Activated T-cell treated with anti-CD3 and anti-CD28 coated beads for 48 hours (primary cell): ENCODE measurements around the gene CCDC40.

Experiments used
- DNase-seq: peaks from one replicate; pipeline ENCODE4 v3.0.0-alpha.2; 2020; ENCODE audit warnings: low read depth

Gene CCDC40

DNA sequence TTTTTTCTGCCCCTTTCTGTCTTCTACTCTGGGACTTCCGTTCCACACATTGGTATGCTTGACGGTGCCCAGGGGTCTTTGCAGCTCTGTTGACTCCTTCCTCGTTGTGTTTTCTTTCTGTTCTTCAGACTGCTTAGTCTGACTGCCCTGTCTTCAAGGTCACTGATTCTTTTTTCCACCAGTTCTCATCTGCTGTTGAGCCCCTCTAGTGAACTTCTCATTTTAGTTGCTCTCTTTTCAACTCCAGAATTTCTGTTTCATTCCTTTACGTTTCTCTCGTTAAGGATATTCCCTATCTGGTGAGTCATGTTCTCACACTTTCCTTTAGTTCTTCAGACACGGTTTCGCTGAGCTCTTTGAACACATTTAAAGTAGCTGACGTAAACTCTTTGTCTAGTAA is 78.7 kb downstream of the CCDC40 start:
- DNase-seq: no peak

DNA sequence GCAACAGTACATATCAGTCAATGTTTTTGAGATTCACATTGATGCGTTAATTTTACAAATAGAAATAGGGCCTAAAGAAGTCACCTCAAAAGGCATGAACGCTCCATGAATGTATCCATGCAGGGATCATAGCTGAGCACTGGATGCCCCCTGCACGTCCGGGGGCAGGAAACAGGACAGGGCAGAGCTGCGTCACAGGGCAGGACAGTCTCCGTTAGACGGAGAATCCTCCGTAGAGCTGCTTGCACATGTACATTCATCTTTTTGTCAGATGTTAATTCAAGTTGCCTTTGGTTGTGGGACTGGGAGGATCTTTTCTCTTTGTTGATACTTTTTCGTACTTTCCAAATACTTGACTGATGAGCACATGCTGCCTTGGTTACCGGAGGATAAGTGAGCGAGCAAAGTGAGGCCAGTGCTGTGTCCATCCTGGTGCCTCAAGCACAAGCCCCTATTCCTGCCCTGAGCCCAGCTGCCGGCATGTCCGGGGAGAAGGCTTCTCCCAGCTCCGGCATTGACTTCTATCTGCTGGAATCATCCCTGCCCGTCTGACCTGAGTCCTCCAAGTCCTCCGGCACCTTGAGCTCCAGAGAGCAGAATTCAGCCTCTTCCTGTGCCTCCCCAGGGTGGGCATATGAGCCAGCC is 80.0 kb downstream of the CCDC40 start:
- no peak for DNase-seq

DNA sequence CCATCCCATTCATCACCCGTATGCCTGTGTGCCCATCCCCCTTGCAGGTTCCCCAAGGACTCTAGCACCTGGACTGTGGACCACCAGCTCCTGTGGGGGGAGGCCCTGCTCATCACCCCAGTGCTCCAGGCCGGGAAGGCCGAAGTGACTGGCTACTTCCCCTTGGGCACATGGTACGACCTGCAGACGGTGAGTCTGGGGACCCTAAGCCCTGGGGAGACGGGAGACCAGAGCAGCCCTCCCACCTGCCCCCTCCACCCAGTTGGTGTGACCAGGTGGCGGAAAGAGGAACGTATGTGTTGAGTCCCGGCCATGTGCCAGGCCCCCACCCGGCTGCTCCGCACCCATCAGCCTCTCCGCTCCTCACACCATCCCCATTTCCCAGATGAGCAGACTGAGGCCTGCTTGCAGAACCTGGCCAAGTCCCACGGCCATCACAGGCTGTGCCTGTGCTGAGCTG is 80.5 kb downstream of the CCDC40 start:
- no peak for DNase-seq

DNA sequence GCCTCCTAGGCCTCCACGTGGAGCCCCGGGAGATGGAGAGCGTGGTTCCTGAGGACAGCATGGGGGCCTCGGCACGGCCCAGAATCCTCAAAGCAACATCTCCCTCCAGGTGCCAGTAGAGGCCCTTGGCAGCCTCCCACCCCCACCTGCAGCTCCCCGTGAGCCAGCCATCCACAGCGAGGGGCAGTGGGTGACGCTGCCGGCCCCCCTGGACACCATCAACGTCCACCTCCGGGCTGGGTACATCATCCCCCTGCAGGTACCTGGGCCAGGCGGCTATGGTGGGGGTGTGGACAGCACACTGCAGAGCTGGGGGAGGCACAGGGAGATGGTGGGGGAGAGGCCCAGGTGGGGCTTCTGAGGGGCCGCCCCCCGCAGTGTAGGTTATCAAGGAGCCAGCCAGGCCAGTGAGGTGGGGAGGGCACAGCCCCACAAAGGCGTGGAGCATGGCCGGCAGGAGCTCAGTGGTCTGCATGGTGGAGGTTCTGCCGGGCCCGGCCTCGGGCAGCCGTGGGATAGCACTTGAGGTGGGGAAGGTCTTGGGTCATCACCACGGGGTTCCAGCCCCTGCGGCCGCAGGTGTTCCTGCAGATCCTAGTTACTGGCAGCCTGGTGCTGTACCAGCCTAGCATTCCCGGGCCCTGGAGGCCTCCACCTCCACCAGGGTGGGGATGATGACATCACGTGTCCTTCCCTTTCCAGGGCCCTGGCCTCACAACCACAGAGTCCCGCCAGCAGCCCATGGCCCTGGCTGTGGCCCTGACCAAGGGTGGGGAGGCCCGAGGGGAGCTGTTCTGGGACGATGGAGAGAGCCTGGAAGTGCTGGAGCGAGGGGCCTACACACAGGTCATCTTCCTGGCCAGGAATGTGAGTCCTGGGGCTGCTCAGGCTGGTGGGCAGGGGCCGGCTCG is 81.3 kb downstream of the CCDC40 start:
- DNase-seq: no peak

DNA sequence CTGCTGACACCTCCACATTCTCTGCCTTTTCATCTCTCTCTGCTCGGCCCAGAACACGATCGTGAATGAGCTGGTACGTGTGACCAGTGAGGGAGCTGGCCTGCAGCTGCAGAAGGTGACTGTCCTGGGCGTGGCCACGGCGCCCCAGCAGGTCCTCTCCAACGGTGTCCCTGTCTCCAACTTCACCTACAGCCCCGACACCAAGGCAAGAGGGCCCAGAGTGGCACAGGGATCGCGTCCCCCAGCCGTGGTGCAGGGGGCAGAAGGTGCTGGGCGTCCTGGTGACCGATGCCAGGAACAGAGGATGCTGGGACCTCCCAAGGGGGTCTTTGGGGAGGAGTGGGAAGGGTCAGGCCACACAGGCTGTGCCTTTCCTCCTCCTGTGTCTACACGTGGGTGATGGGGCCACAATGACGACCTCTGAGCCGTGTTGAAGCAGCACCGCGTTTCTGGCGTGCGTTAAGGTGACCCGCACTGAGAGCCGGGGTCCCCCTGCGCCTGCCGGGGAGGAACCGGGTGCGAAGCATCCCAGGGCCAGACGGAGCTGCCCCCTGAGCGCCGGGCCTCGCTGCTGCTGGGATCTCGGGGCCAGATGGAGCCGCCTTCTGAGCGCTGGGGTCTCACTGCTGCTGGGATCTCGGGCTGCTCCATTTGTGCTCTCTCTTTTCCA is 82.3 kb downstream of the CCDC40 start:
- DNase-seq: no peak

DNA sequence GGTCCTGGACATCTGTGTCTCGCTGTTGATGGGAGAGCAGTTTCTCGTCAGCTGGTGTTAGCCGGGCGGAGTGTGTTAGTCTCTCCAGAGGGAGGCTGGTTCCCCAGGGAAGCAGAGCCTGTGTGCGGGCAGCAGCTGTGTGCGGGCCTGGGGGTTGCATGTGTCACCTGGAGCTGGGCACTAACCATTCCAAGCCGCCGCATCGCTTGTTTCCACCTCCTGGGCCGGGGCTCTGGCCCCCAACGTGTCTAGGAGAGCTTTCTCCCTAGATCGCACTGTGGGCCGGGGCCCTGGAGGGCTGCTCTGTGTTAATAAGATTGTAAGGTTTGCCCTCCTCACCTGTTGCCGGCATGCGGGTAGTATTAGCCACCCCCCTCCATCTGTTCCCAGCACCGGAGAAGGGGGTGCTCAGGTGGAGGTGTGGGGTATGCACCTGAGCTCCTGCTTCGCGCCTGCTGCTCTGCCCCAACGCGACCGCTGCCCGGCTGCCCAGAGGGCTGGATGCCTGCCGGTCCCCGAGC is 82.9 kb downstream of the CCDC40 start:
- DNase-seq: no peak

DNA sequence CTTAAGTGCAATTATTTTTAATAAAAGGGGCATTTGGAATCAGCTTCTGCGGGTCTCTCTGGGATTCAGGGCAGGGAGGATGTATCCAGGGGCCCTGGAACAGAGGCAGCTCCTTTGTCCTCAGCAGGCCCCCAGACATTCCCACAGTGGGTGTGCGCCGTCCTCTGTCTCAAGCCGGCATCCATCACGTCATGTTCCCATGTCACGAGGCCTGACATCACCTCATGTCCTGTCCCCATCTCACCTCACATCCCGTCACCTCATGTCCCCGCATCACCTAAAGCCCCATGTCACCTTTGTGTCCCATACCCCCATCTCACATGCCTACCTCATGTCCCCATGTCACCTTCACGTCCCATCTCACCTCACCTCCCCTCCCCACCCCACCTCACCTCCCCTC is 83.4 kb downstream of the CCDC40 start:
- DNase-seq: no peak

DNA sequence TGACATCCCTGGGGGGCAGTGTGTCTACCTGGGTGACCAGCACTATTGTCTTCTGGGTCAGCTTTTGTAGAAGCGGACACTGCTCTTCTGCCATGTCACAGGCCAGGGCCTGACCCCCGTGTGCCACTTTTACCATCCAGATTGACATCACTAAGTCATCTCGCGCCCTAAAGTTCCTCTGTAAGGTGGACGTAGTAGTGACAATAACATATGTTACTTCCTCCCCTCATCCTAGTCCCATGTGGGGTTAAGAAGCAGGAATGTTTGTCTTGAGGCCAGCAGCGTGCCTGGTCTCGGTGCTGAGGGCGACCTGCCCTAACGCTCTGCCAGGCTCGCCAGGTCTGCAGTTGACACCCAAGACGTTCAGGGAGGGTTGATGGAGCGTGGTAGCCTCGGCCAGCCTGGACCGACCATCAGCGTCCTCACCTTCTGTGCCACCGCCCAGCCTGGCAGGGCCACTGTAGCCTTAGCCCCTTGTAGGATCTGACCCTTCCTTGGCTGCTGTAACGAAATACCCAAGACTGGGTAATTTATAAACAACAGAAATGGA is 85.7 kb downstream of the CCDC40 start:
- no peak for DNase-seq

DNA sequence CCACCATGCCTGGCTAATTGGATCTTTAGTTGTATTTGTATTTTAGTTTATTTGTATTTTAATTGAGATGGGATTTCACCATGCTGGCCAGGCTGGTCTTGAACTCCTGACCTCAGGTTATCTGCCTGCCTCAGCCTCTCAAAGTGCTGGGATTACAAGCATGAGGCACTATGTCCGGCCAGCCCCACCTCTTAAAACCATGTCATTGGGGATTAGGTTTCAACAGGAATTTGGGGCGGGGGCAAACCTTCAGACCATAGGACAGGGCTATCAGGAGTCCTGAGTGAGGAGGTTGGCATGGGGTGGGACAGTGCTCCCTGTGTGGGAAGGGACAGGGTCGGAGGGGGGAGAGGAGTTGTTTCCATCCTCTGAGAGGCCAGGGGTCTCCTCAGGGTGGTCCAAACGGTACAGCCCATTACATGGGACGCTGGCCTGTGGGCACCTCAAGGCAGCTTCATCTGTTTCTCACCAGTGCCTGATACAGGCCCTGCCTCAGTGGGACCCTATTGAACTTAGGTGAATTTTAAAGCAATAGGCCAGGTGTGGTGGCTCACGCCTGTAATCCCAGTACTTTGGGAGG is 86.6 kb downstream of the CCDC40 start:
- DNase-seq: no peak

DNA sequence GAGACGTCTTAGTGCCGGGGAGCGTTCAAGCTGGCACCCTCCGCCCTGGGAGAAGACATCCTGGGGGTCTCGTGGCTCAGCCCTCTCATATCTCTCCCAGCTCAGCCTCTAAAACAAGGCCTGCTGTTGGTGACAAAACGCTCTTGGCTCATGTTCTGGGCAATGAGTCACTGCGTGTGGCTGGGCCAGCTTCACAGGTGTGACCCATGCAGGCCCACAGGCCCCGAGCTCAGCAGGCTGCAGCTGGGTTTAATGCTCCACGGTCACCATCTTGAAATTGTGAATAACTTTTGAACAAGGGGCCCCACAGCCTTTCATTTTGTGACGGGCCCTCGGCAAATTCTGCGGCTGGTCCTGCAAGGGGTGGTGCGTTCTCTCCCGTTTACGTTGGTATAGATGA is 87.3 kb downstream of the CCDC40 start:
- no peak for DNase-seq

DNA sequence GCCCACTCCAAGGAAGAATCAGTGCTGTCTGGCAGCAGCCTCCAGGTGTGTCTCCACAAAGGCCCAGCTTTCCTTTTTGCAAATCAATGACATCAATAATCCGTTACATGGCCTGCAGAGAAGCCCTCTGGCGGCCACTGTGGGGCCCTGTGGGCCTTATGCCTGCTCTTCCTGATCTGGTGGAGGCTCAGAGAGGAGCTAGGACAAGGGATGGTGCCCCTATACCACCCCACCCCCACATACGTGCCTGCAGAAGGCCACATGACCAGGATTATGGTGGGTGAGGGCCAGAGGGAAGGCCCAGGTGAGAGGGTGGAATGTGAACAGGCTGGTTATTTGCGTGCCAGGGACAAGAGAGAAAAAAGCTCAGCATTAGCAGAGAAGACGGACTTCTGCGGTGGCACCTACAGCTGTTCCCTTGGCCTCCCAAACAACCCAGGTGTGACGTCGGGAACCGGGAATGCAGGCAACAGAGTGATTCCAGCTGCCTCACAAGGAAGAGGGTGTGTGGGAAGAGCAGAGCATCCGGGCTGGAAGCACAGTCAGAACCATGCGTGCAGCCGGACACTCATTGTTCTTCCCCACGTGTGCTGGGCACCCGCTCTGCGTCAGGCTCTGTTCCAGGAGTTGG is 88.0 kb downstream of the CCDC40 start:
- no peak for DNase-seq

DNA sequence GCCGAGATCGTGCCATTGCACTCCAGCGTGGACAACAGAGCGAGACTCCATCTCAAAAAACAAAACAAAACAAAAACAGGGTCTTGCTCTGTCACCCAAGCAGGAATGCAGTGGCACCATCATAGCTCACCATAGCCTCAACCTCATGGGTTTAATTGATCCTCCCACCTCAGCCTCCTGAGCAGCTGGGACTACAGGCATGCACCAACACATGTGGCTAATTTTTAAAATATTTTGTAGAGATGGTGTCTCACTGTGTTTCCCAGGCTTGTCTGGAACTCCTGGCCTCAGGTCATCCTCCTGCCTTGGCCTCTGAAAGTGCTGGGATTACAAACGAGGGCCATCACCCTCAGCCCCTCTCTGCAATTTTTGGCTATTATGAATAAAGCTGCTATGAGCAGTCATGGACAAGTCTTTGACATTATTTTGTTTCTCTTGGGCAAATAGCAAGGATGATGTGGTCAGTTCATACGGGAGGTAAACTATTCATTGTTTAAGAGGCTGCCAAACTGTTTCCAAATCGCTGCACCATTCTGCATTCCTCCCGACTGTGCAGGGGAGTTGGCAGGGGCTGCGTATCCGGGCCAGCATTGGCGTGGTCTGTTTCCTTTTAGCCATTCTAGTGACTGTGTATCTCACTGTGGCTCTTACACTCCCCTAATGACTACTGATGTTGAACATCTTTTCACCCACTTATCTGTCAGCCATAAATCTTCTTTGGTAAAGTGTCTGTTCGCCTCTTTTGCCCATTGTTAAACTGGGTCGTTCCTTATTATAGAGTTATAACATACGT is 89.4 kb downstream of the CCDC40 start:
- no peak for DNase-seq

DNA sequence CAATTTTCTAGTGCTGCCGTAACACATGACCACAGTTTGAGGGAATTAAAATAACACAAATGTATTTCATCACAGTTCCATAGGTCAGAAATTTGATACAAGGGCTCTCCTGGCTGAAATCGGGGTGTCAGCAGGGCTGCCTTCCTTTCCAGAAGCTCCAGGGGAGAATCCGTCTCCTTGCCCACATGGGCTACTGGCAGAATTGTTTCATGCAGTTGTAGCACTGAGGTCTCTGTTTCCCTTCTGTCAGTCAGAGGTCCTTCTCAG is 89.9 kb downstream of the CCDC40 start:
- DNase-seq: no peak

DNA sequence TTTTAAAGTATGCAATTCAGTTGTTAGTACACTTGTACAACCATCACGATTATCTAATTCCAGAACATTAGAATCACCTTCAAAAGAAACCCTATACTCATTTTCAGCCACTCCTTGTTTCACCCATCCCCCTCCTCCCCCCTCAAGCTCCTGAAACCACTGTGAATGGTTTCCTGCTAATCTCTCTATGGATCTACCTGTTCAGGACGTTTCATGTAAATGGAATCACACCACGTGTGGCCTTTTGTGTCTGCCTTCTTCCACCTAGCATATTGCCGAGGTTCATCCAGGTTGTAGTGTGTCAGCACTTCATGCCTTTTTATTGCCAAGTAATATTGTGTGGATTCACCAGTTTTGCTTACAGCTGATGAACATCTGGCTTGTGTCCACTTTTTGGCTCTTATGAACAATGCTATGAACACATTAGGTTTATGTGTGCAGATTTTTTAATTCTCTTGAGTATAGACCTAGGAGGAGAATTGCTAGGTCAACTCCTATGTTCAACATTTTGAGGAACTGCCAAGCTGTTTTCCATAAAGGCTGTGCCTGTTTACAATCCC is 92.6 kb downstream of the CCDC40 start:
- DNase-seq: no peak

DNA sequence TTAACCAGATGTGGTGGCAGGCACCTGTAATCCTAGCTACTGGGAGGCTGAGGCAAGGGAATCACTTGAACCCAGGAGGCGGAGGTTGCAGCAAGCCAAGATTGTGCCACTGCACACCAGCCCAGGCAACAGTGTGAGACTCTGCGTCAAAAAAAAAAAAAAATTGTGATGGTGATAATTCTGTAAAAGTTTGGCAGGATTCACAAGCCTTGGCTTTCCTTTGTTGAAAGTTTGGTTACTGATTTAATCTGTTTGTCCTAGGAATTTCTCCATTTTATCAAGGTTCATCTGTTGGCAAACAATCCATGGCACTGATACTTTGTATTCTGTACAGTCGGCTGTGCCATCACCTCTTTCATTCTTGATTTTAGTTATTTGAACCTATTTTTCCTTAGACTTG is 94.5 kb downstream of the CCDC40 start:
- DNase-seq: no peak

DNA sequence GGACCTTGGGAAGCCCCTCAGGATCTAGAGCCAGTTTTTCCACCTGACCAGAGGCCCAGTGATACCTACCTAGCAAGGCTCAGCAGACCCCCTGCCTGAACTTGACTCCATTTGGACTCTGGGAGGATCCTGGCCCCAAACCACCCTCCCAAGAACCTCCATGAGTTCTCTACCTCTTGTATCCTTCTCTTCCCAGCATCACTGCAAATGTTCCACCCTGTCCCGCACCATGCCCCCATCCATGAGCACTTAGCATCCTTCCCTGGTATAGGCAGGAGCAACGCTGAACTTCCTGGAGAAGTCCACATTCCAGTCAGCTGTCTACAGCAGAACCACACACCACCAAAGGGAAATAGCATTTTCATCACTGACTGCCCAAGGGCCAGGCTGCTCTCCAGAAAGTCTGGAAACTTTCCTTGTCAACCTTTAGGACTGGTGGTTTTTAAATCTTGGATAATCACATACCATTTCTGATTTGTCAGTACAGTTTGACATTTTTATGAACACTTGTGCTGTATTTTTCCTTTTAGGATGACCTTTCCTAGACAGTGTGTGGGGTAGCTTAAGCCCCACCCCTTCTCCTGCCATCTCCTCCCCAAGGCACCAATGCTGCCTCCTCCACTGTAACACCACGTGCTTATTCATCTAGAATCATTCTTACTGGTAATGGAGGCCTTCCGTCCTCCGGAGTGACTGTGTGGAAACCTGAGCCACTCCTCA is 96.6 kb downstream of the CCDC40 start:
- no peak for DNase-seq

DNA sequence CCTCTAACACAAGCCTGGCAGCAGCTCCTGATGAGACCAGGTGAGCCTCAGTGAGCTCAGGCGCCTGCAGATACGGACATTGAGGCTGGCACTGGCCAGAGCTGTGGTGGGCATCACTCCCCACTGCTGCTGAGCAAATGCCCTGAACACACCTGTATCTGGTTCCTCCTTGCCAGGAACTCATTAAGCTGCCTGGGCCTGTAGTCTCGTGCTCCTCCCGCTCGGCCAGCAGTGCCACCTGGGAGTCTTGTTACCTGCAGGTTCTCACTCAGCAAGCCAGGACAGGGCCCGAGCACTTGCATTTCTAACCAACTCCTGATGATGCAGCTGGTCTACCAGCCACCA is 97.2 kb downstream of the CCDC40 start:
- no peak for DNase-seq

DNA sequence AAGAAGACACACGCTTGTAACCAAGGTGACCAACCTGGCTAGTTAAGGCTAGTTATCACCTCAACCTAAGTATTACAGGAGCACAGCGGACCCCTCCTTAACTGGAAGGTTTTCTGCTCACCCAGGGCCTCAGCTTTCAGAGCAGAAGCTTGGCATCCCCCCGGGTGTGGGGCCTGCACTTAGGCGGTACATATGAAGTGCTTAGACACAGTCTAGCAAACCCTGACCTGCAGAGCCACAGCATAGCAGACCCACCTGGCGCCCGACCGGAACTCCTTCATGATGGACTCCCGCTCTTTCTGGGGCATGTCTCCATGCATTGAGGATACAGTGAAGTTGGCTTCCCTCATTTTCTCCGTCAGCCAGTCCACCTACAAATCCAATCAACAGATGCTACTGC is 100.7 kb downstream of the CCDC40 start:
- DNase-seq: no peak

DNA sequence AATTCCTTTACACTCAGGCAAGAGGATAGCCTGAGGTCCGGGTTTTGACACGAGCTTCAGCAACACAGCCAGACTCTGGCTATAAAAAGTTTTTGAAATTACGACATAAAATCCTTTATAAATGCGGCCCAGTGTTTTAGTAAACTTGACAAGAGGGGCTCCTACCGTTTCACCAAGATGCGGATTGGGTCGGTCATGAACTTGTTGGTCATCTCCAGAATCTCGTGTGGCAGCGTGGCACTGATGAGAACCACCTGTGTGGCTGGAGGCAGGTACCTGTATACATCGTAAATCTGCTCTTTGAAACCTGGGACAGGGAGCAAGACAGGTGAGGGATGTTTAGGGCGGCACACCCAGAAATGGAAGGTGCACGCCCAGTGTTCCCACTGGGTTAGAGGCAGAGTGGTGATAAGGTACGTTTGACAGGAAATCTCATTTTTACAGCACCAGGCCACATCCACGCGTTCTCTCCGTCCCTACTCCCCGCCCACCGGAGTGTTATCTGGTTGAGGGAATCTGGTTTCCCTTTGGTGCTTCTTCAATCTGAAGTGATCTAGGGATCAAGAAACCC is 102.5 kb downstream of the CCDC40 start:
- no peak for DNase-seq
